Measurements from ENCODE around the gene PNKD. TPM values are rescaled to one million over a fixed set of nuclear protein-coding genes. Genes with fewer than 3 reads are reported as not detected.

The PNKD gene
- total and polyA plus RNA-seq, 4 donors = 45.7 to 101 (median 84.4) TPM

Small RNAs within 50 kb of the gene (small RNA-seq; reads per million reads assigned to genes)
- not detected for gene MIR6810 (ENCODE audit: low replicate concordance)

Other genes with a start within 250 kb of the PNKD start
- gene RUFY4, start 201.3 kb upstream of the PNKD start, total RNA-seq = under 1 TPM; 0.06 to 0.10 TPM
- gene RUFY4, start 201.3 kb upstream of the PNKD start, polyA plus RNA-seq (ENCODE audit: insufficient read length in 2 of 2) = under 1 TPM; 0.32 to 0.67 TPM
- gene CXCR2, start 144.5 kb upstream of the PNKD start, total RNA-seq = 1 to 10 TPM in 1 of 2 donors, under 1 TPM in 1; 0.06 to 3.3 TPM
- gene CXCR2, start 144.5 kb upstream of the PNKD start, polyA plus RNA-seq (ENCODE audit: insufficient read length in 2 of 2) = under 1 TPM; 0.16 to 0.26 TPM
- under 1 TPM in 1 of 2 donors, not detected in 1; 0.89 TPM for gene CXCR1, start 103.6 kb upstream of the PNKD start, total RNA-seq
- gene CXCR1, start 103.6 kb upstream of the PNKD start, polyA plus RNA-seq (ENCODE audit: insufficient read length in 2 of 2) = not detected
- 100 to 1,000 TPM; 163 to 192 TPM for gene ARPC2, start 53.3 kb upstream of the PNKD start, total RNA-seq
- 100 to 1,000 TPM; 237 to 248 TPM for gene ARPC2, start 53.3 kb upstream of the PNKD start, polyA plus RNA-seq (ENCODE audit: insufficient read length in 2 of 2)
- gene GPBAR1, start 9.5 kb upstream of the PNKD start, total RNA-seq = under 1 TPM; 0.30 to 0.44 TPM
- gene GPBAR1, start 9.5 kb upstream of the PNKD start, polyA plus RNA-seq (ENCODE audit: insufficient read length in 2 of 2) = under 1 TPM; 0.36 to 0.74 TPM
- gene AAMP, start 382 bp upstream of the PNKD start, total RNA-seq = 100 to 1,000 TPM in 1 of 2 donors, 10 to 100 TPM in 1; 82.1 to 104 TPM
- gene AAMP, start 382 bp upstream of the PNKD start, polyA plus RNA-seq (ENCODE audit: insufficient read length in 2 of 2) = 100 to 1,000 TPM; 123 to 128 TPM
- gene TMBIM1, start 22.0 kb downstream of the PNKD start, total RNA-seq = 10 to 100 TPM; 49.9 to 93.4 TPM
- gene TMBIM1, start 22.0 kb downstream of the PNKD start, polyA plus RNA-seq (ENCODE audit: insufficient read length in 2 of 2) = 10 to 100 TPM; 21.6 to 34.2 TPM
- 1 to 10 TPM; 1.2 to 6.6 TPM for gene CATIP, start 86.3 kb downstream of the PNKD start, total RNA-seq
- gene CATIP, start 86.3 kb downstream of the PNKD start, polyA plus RNA-seq (ENCODE audit: insufficient read length in 2 of 2) = 1 to 10 TPM; 3.4 to 4.4 TPM
- 1 to 10 TPM; 1.9 to 5.0 TPM for gene SLC11A1, start 111.8 kb downstream of the PNKD start, total RNA-seq
- 1 to 10 TPM; 1.5 to 4.0 TPM for gene SLC11A1, start 111.8 kb downstream of the PNKD start, polyA plus RNA-seq (ENCODE audit: insufficient read length in 2 of 2)
- gene CTDSP1, start 129.3 kb downstream of the PNKD start, total RNA-seq = 100 to 1,000 TPM in 1 of 2 donors, 10 to 100 TPM in 1; 31.6 to 104 TPM
- gene CTDSP1, start 129.3 kb downstream of the PNKD start, polyA plus RNA-seq (ENCODE audit: insufficient read length in 2 of 2) = 10 to 100 TPM; 69.6 to 78.4 TPM
- gene VIL1, start 148.6 kb downstream of the PNKD start, total RNA-seq = under 1 TPM in 1 of 2 donors, not detected in 1; 0.11 TPM
- gene VIL1, start 148.6 kb downstream of the PNKD start, polyA plus RNA-seq (ENCODE audit: insufficient read length in 2 of 2) = 1 to 10 TPM in 1 of 2 donors, under 1 TPM in 1; 0.48 to 1.3 TPM